GM21619 (cell line): ENCODE data around the gene FSTL5.

ENCODE experiments used
- ATAC-seq: cut with Tn5 transposase; IDR thresholded peaks from one replicate; pipeline ENCODE4 v1.9.1; 2021; ENCODE audit not compliant: unreplicated experiment

Gene FSTL5

GRCh38 chr4:161717084-161717483 is 446.7 kb downstream of the FSTL5 start:
- no peak for ATAC-seq

GRCh38 chr4:161714931-161715330 is 448.9 kb downstream of the FSTL5 start:
- no peak for ATAC-seq

GRCh38 chr4:161714022-161714751 is 449.6 kb downstream of the FSTL5 start:
- no peak for ATAC-seq

- ATAC-seq = no peak
Observed at GRCh38 chr4:161704653-161705052, 459.1 kb downstream of the FSTL5 start.

GRCh38 chr4:161704040-161704439 is 459.8 kb downstream of the FSTL5 start:
- ATAC-seq = no peak

- ATAC-seq = no peak
Observed at GRCh38 chr4:161702287-161702686, 461.5 kb downstream of the FSTL5 start.

GRCh38 chr4:161696944-161697343 is 466.9 kb downstream of the FSTL5 start:
- ATAC-seq = no peak

GRCh38 chr4:161680146-161680545 is 483.7 kb downstream of the FSTL5 start:
- ATAC-seq = no peak

GRCh38 chr4:161664740-161665139 is 499.1 kb downstream of the FSTL5 start:
- ATAC-seq = no peak

GRCh38 chr4:161663844-161664243 is 500.0 kb downstream of the FSTL5 start:
- ATAC-seq = no peak

- ATAC-seq = no peak
Observed at GRCh38 chr4:161658676-161659075, 505.1 kb downstream of the FSTL5 start.

- no peak for ATAC-seq
Observed at GRCh38 chr4:161657616-161658015, 506.2 kb downstream of the FSTL5 start.

- ATAC-seq = no peak
Observed at GRCh38 chr4:161656594-161656993, 507.2 kb downstream of the FSTL5 start.

GRCh38 chr4:161655148-161655547 is 508.7 kb downstream of the FSTL5 start:
- ATAC-seq = no peak

GRCh38 chr4:161653697-161654096 is 510.1 kb downstream of the FSTL5 start:
- no peak for ATAC-seq

- no peak for ATAC-seq
Observed at GRCh38 chr4:161651586-161651985, 512.2 kb downstream of the FSTL5 start.

GRCh38 chr4:161650812-161651211 is 513.0 kb downstream of the FSTL5 start:
- ATAC-seq = no peak

GRCh38 chr4:161647757-161648156 is 516.0 kb downstream of the FSTL5 start:
- ATAC-seq = no peak

GRCh38 chr4:161642708-161643107 is 521.1 kb downstream of the FSTL5 start:
- no peak for ATAC-seq

GRCh38 chr4:161629694-161630441 is 533.9 kb downstream of the FSTL5 start:
- no peak for ATAC-seq

- peak; percentile 53 for ATAC-seq
Observed at GRCh38 chr4:161604516-161605300, 559.1 kb downstream of the FSTL5 start.

GRCh38 chr4:161601011-161601410 is 562.8 kb downstream of the FSTL5 start:
- ATAC-seq = no peak
